HCT116 (cell line): ENCODE data around the gene ASS1. TPM values are rescaled to one million over a fixed set of nuclear protein-coding genes. Genes with fewer than 3 reads are reported as not detected.

Source experiments
- ATAC-seq: fragments of 200-7000 bp; cut with Tn5 transposase; 2 replicates; pipeline ENCODE4 v1.9.1; 2020; ENCODE audit warnings: mild to moderate bottlenecking, moderate library complexity
- BruUV-seq: library from RNA; stranded (reverse); fragments of 400-500 nt; replicated peaks from 2 replicates; lab custom pipeline; 2021; lab: Mats Ljungman, UMichigan
- CTCF ChIA-PET: fragments of 300-600 bp; sonication (Branson Sonifier 250); formaldehyde crosslinking; loops from one replicate; lab custom pipeline; 2021; ENCODE audit warnings: antibody characterized with exemption; lab: Charles Lee
- POLR2A ChIA-PET: fragments of 300-600, 350-600 bp; sonication (Branson Sonifier 250); formaldehyde crosslinking; loops from one replicate; lab custom pipeline; 2021; ENCODE audit warnings: antibody characterized with exemption; lab: Charles Lee
- RAD21 ChIA-PET, 2 experiments: fragments of 300-600 bp; sonication (Branson Sonifier 250); formaldehyde crosslinking; loops; one replicate each; lab custom pipeline; 2023; ENCODE audit warnings: low total read pairs in 2 of 2; ENCODE audit not compliant: uncharacterized antibody in 2 of 2, unreplicated experiment in 2 of 2, low non-redundant PET in 1 of 2; lab: Charles Lee
- DNase-seq: peaks from one replicate; pipeline ENCODE4 v3.0.0-alpha.2; 2010; ENCODE audit warnings: low read depth, low spot score
- H2AFZ ChIP-seq: fragments of 200-600 bp; shearing (Covaris generic), sonication (generic); 2 replicates; pipeline ENCODE4 v1.6.1; 2017; ENCODE audit warnings: low read depth, mixed run types, mixed read lengths, antibody characterized with exemption, low read length; ENCODE audit not compliant: poor library complexity, severe bottlenecking
- H3K27ac ChIP-seq: 2 replicates; pipeline ENCODE4 v1.5.1; 2012; ENCODE audit warnings: low read depth, low read length
- H3K27me3 ChIP-seq: fragments of 200-600 bp; sonication (generic); 2 replicates; pipeline ENCODE4 v1.6.1; 2016; ENCODE audit warnings: mixed run types, low read length, mixed read lengths; ENCODE audit not compliant: insufficient read depth
- H3K36me3 ChIP-seq, 2 experiments: fragments of 200-500 bp in 1 of 2; fragments of 200-600 bp in 1 of 2; sonication (Bioruptor generic) in 1 of 2; sonication (generic) in 1 of 2; 2 replicates each; pipeline versions ENCODE4 v1.5.1 to v1.6.1; 2014 to 2016; ENCODE audit warnings: low read length in 2 of 2, inconsistent platforms in 1 of 2, mixed read lengths in 1 of 2, mixed run types in 1 of 2; ENCODE audit not compliant: insufficient read depth in 2 of 2, control insufficient read depth in 1 of 2
- H3K4me1 ChIP-seq, 2 experiments: fragments of 200-600 bp in 1 of 2; sonication (generic) in 1 of 2; 2 replicates each; pipeline versions ENCODE4 v1.5.1 to v1.6.1; 2012 to 2017; ENCODE audit warnings: low read length in 2 of 2, inconsistent platforms in 1 of 2, mild to moderate bottlenecking in 1 of 2, mixed read lengths in 1 of 2, mixed run types in 1 of 2, moderate library complexity in 1 of 2; ENCODE audit not compliant: insufficient read depth in 2 of 2, control insufficient read depth in 1 of 2
- H3K4me2 ChIP-seq: fragments of 200-600 bp; sonication (generic); 2 replicates; pipeline ENCODE4 v1.6.1; 2017; ENCODE audit warnings: mixed run types, low read length, mixed read lengths
- H3K4me3 ChIP-seq, 2 experiments: fragments of 200-600 bp in 1 of 2; sonication (generic) in 1 of 2; replicated peaks in 1 of 2; 2 replicates each; pipeline ENCODE4 v1.5.1; 2011 to 2016; ENCODE audit warnings: low read length in 2 of 2, control low read depth in 1 of 2, low read depth in 1 of 2, mild to moderate bottlenecking in 1 of 2, mixed read lengths in 1 of 2, mixed run types in 1 of 2
- H3K79me2 ChIP-seq: fragments of 200-600 bp; sonication (generic); 2 replicates; pipeline ENCODE4 v1.6.1; 2017; ENCODE audit warnings: mild to moderate bottlenecking, mixed run types, low read length, moderate library complexity, mixed read lengths; ENCODE audit not compliant: insufficient read depth
- H3K9ac ChIP-seq: fragments of 200-600 bp; sonication (generic); 2 replicates; pipeline ENCODE4 v1.6.1; 2016; ENCODE audit warnings: low read length, mixed read lengths
- H3K9me2 ChIP-seq: fragments of 200-600 bp; sonication (generic), shearing (Covaris generic); 2 replicates; pipeline ENCODE4 v1.6.1; 2017; ENCODE audit warnings: mixed run types, mild to moderate bottlenecking, moderate library complexity; ENCODE audit not compliant: insufficient read depth
- H3K9me3 ChIP-seq, 2 experiments: fragments of 200-500 bp in 1 of 2; fragments of 200-600 bp in 1 of 2; sonication (Bioruptor generic) in 1 of 2; sonication (generic) in 1 of 2; 2 replicates each; pipeline ENCODE4 v1.6.1; 2014 to 2017; ENCODE audit warnings: low read length in 2 of 2, mixed read lengths in 2 of 2, inconsistent platforms in 1 of 2, low read depth in 1 of 2, mild to moderate bottlenecking in 1 of 2, mixed run types in 1 of 2, moderate library complexity in 1 of 2; ENCODE audit not compliant: control insufficient read depth in 1 of 2, insufficient read depth in 1 of 2
- H4K20me1 ChIP-seq: fragments of 200-600 bp; sonication (generic), shearing (Covaris generic); 2 replicates; pipeline ENCODE4 v1.6.1; 2017; ENCODE audit warnings: mixed run types, mild to moderate bottlenecking, moderate library complexity; ENCODE audit not compliant: insufficient read depth
- ELF1 ChIP-seq: IDR thresholded peaks from 2 replicates; pipeline ENCODE4 v1.6.1; 2012; ENCODE audit warnings: low read depth, borderline replicate concordance
- POLR2AphosphoS5 ChIP-seq: IDR thresholded peaks from 2 replicates; pipeline ENCODE4 v1.6.1; 2011; ENCODE audit warnings: mild to moderate bottlenecking, low read depth, low read length, moderate library complexity
- RAD21 ChIP-seq: IDR thresholded peaks from 2 replicates; pipeline ENCODE4 v1.6.1; 2012; ENCODE audit warnings: low read depth, mild to moderate bottlenecking
- SIN3A ChIP-seq: IDR thresholded peaks from 2 replicates; pipeline ENCODE4 v1.6.1; 2012; ENCODE audit warnings: low read depth
- SP1 ChIP-seq: IDR thresholded peaks from 2 replicates; pipeline ENCODE4 v1.6.1; 2012; ENCODE audit warnings: low read depth
- SRF ChIP-seq: IDR thresholded peaks from 2 replicates; pipeline ENCODE4 v1.6.1; 2012; ENCODE audit warnings: low read depth
- YY1 ChIP-seq: IDR thresholded peaks from 2 replicates; pipeline ENCODE4 v1.6.1; 2011; ENCODE audit warnings: low read length, low read depth, moderate library complexity, mild to moderate bottlenecking; ENCODE audit not compliant: insufficient replicate concordance; ENCODE audit errors: extremely low read depth
- intact Hi-C: fragments of 100-400 bp; cut with micrococcal nuclease; formaldehyde crosslinking; loops from 2 replicates; pipeline ENCODE4 v1.10.0; 2022
- total RNA-seq: library from RNA; stranded (reverse); gene quantifications from one replicate; pipeline ENCODE4 v1.2.1, GENCODE V29; 2021; ENCODE audit not compliant: unreplicated experiment
- TF ChIP-seq, protein P1 (sequence below): IDR thresholded peaks from 2 replicates; pipeline ENCODE4 v1.6.1; 2012; ENCODE audit warnings: low read depth

Gene ASS1
- total RNA-seq, 1 experiment from 2014 or later: 92.6 TPM

- Histone ChIP-seq H3K27me3 (no peaks in the 10 kb centered on the region), H3K9me3 (no peaks in the 10 kb centered on the region), H3K4me1 (peaks cover 7 to 10% of the 10 kb centered on the region in 2 experiments), H2AFZ (no peak overlapping the region), H3K9me2 (no peaks in the 10 kb centered on the region), H4K20me1 (no peaks in the 10 kb centered on the region), H3K79me2 (no peaks in the 10 kb centered on the region), H3K27ac (no peak overlapping the region), H3K9ac (no peak overlapping the region), H3K4me2 (no peak overlapping the region), H3K36me3 (no peaks in the 10 kb centered on the region), H3K4me3 (no peak overlapping the region)
- BruUV-seq: no TSS peak
- RAD21 ChIA-PET: no interaction called here
- POLR2A ChIA-PET: no interaction called here
- TF ChIP-seq SP1 (no peak), ELF1 (no peak), SIN3A (no peak), YY1 (no peak), SRF (no peak), POLR2AphosphoS5 (no peak), RAD21 (no peak)
- TF ChIP-seq, protein P1, sequence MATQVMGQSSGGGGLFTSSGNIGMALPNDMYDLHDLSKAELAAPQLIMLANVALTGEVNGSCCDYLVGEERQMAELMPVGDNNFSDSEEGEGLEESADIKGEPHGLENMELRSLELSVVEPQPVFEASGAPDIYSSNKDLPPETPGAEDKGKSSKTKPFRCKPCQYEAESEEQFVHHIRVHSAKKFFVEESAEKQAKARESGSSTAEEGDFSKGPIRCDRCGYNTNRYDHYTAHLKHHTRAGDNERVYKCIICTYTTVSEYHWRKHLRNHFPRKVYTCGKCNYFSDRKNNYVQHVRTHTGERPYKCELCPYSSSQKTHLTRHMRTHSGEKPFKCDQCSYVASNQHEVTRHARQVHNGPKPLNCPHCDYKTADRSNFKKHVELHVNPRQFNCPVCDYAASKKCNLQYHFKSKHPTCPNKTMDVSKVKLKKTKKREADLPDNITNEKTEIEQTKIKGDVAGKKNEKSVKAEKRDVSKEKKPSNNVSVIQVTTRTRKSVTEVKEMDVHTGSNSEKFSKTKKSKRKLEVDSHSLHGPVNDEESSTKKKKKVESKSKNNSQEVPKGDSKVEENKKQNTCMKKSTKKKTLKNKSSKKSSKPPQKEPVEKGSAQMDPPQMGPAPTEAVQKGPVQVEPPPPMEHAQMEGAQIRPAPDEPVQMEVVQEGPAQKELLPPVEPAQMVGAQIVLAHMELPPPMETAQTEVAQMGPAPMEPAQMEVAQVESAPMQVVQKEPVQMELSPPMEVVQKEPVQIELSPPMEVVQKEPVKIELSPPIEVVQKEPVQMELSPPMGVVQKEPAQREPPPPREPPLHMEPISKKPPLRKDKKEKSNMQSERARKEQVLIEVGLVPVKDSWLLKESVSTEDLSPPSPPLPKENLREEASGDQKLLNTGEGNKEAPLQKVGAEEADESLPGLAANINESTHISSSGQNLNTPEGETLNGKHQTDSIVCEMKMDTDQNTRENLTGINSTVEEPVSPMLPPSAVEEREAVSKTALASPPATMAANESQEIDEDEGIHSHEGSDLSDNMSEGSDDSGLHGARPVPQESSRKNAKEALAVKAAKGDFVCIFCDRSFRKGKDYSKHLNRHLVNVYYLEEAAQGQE: no peak
- ATAC-seq (no peak), DNase-seq (no peak)
- CTCF ChIA-PET: no interaction called here
- intact Hi-C loops: no loop called here
Observed at GRCh38 chr9:130431536-130432303, 13.0 kb upstream of the ASS1 start.
